A673 (cell line): ENCODE measurements around the gene DSCAM.

Source experiments
- CTCF ChIP-seq: fragments of 300-800, 200-600 bp; sonication (generic); conservative IDR thresholded peaks from 2 replicates; pipeline ENCODE4 v1.5.1; 2017; ENCODE audit warnings: low read depth, mild to moderate bottlenecking, antibody characterized with exemption, low read length, moderate library complexity, mixed read lengths
- EZH2 ChIP-seq: fragments of 200-600 bp; sonication (generic); IDR thresholded peaks from 2 replicates; pipeline ENCODE4 v1.6.1; 2017; ENCODE audit warnings: borderline replicate concordance, low read depth, mild to moderate bottlenecking, mixed read lengths, antibody characterized with exemption, low read length; ENCODE audit not compliant: poor library complexity, severe bottlenecking

DNA sequence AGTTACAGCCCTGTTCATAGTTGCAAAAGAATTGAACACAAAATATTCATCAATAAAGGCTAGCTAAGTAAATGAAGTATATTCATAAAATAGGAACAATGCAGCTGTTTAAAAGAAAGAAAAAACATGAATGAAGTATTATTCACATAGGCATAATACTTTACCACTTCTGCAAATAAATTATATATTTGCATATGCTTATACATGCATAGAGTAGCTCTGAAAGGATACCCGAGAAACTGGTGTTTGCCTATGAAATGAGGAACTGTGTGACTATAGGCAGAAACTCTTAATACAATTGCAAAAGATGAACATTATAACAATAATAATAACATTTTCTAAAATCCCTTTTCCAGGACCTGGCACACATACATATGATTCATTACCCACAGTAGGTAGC, 385.9 kb downstream of the DSCAM start:
- TF ChIP-seq CTCF, result no peak
- TF ChIP-seq EZH2, result no peak
